ENCODE results near the gene USP47. TPM values are rescaled to one million over a fixed set of nuclear protein-coding genes. Genes with fewer than 3 reads are reported as not detected.

USP47 gene
- total RNA-seq, 1 donor from 2014 or later: 46.1 TPM

GRCh38 chr11:11913395-11913794, 71.6 kb downstream of the USP47 start:
- no peak overlapping the region for H3K4me3 Mint-ChIP-seq (ENCODE audit: unreplicated experiment)
- no peak overlapping the region for H3K27ac Mint-ChIP-seq (ENCODE audit: unreplicated experiment)
- H3K36me3 Mint-ChIP-seq (ENCODE audit: unreplicated experiment): peaks cover 34% of the 10 kb centered on the region

GRCh38 chr11:11915625-11916024, 73.9 kb downstream of the USP47 start:
- peaks cover 12% of the 10 kb centered on the region for H3K4me1 Mint-ChIP-seq (ENCODE audit: unreplicated experiment)
- H3K4me3 Mint-ChIP-seq (ENCODE audit: unreplicated experiment): no peak overlapping the region
- peaks cover 34% of the 10 kb centered on the region for H3K36me3 Mint-ChIP-seq (ENCODE audit: unreplicated experiment)
- H3K27ac Mint-ChIP-seq (ENCODE audit: unreplicated experiment): no peak overlapping the region
- no peak for DNase-seq (ENCODE audit: extremely low spot score, unreplicated experiment)
- no peaks in the 10 kb centered on the region for H3K9me3 Mint-ChIP-seq (ENCODE audit: unreplicated experiment)
- H3K27me3 Mint-ChIP-seq (ENCODE audit: unreplicated experiment): no peaks in the 10 kb centered on the region
- TF ChIP-seq CTCF (IDR thresholded peaks at IDR 0.05): no peak

More at GRCh38 chr11:11913395-11913794, 71.6 kb downstream of the USP47 start:
- no peaks in the 10 kb centered on the region for H3K9me3 Mint-ChIP-seq (ENCODE audit: unreplicated experiment)
- no peak for DNase-seq (ENCODE audit: extremely low spot score, unreplicated experiment)
- TF ChIP-seq CTCF (IDR thresholded peaks at IDR 0.05): no peak
- no peaks in the 10 kb centered on the region for H3K27me3 Mint-ChIP-seq (ENCODE audit: unreplicated experiment)
- H3K4me1 Mint-ChIP-seq (ENCODE audit: unreplicated experiment): peaks cover 28% of the 10 kb centered on the region

GRCh38 chr11:11916981-11917399, 75.2 kb downstream of the USP47 start:
- Mint-ChIP-seq H3K27me3 (ENCODE audit: unreplicated experiment) (no peaks in the 10 kb centered on the region), H3K27ac (ENCODE audit: unreplicated experiment) (peak overlapping the region; percentile 29), H3K36me3 (ENCODE audit: unreplicated experiment) (peaks cover 24% of the 10 kb centered on the region), H3K4me3 (ENCODE audit: unreplicated experiment) (no peak overlapping the region), H3K9me3 (ENCODE audit: unreplicated experiment) (no peaks in the 10 kb centered on the region), H3K4me1 (ENCODE audit: unreplicated experiment) (peaks cover 12% of the 10 kb centered on the region)
- no peak for TF ChIP-seq CTCF (IDR thresholded peaks at IDR 0.05)
- no peak for DNase-seq (ENCODE audit: extremely low spot score, unreplicated experiment)

- H3K27ac Mint-ChIP-seq (ENCODE audit: unreplicated experiment): no peak overlapping the region
- no peaks in the 10 kb centered on the region for H3K27me3 Mint-ChIP-seq (ENCODE audit: unreplicated experiment)
- no peak for DNase-seq (ENCODE audit: extremely low spot score, unreplicated experiment)
- peaks cover 16% of the 10 kb centered on the region for H3K4me1 Mint-ChIP-seq (ENCODE audit: unreplicated experiment)
- no peak for TF ChIP-seq CTCF (IDR thresholded peaks at IDR 0.05)
- H3K36me3 Mint-ChIP-seq (ENCODE audit: unreplicated experiment): peaks cover 53% of the 10 kb centered on the region
- no peak overlapping the region for H3K4me3 Mint-ChIP-seq (ENCODE audit: unreplicated experiment)
- peaks cover 4% of the 10 kb centered on the region for H3K9me3 Mint-ChIP-seq (ENCODE audit: unreplicated experiment)
Measured at GRCh38 chr11:11923828-11924227, 82.1 kb downstream of the USP47 start.

GRCh38 chr11:11929920-11930319, 88.1 kb downstream of the USP47 start:
- Mint-ChIP-seq H3K27me3 (ENCODE audit: unreplicated experiment) (no peaks in the 10 kb centered on the region), H3K4me1 (ENCODE audit: unreplicated experiment) (peaks cover 16% of the 10 kb centered on the region), H3K9me3 (ENCODE audit: unreplicated experiment) (peaks cover 4% of the 10 kb centered on the region), H3K36me3 (ENCODE audit: unreplicated experiment) (peaks cover 57% of the 10 kb centered on the region), H3K4me3 (ENCODE audit: unreplicated experiment) (no peak overlapping the region), H3K27ac (ENCODE audit: unreplicated experiment) (peak overlapping the region; percentile 27)
- no peak for TF ChIP-seq CTCF (IDR thresholded peaks at IDR 0.05)
- no peak for DNase-seq (ENCODE audit: extremely low spot score, unreplicated experiment)
